Activated CD8-positive, alpha-beta memory T cell treated with anti-CD3 and anti-CD28 coated beads, Interleukin-2, amount 10 ng/mL, durations not matched to agents 7 days and 5 days (primary cell): ENCODE results near the gene FBXO8. TPM values are rescaled to one million over a fixed set of nuclear protein-coding genes. Genes with fewer than 3 reads are reported as not detected.
A peak's percentile ranks its signal among the peaks of the same experiment; 100 is the strongest.
"Not testable (repeated sequence)": the region's sequence is repeated elsewhere in the genome, so short reads cannot be mapped to it uniquely, and the experiment has no call there.

Experiments
- ATAC-seq: fragments of 150-1000 bp; cut with Tn5 transposase; one replicate; pipeline ENCODE4 v1.10.0; 2021; ENCODE audit warnings: moderate library complexity
- CTCF ChIA-PET: fragments of 350-600 bp; sonication (Branson Sonifier 250); formaldehyde crosslinking; loops from one replicate; lab custom pipeline; 2021; ENCODE audit warnings: antibody characterized with exemption; lab: Charles Lee
- DNase-seq: peaks from one replicate; pipeline ENCODE4 v3.0.0-alpha.2; 2020
- H3K27ac Mint-ChIP-seq: one replicate; pipeline ENCODE4 v1.8.0; 2021; ENCODE audit warnings: mild to moderate bottlenecking, mixed read lengths
- H3K27me3 Mint-ChIP-seq: one replicate; pipeline ENCODE4 v1.8.0; 2021; ENCODE audit warnings: mixed read lengths
- H3K36me3 Mint-ChIP-seq: one replicate; pipeline ENCODE4 v1.8.0; 2021; ENCODE audit warnings: mild to moderate bottlenecking, mixed read lengths
- H3K4me1 Mint-ChIP-seq: one replicate; pipeline ENCODE4 v1.8.0; 2021; ENCODE audit warnings: mixed read lengths
- H3K4me3 Mint-ChIP-seq: one replicate; pipeline ENCODE4 v1.8.0; 2021; ENCODE audit warnings: mild to moderate bottlenecking, moderate library complexity, mixed read lengths
- H3K9me3 Mint-ChIP-seq: one replicate; pipeline ENCODE4 v1.8.0; 2022; ENCODE audit warnings: low read depth, mixed read lengths
- total RNA-seq, 2 experiments: library from RNA; stranded (reverse); gene quantifications; one replicate each; pipeline ENCODE4 v1.2.3, GENCODE V29; 2021

Gene FBXO8
- total RNA-seq, 2 experiments from 2014 or later: 14.5 to 16.8 TPM

DNA sequence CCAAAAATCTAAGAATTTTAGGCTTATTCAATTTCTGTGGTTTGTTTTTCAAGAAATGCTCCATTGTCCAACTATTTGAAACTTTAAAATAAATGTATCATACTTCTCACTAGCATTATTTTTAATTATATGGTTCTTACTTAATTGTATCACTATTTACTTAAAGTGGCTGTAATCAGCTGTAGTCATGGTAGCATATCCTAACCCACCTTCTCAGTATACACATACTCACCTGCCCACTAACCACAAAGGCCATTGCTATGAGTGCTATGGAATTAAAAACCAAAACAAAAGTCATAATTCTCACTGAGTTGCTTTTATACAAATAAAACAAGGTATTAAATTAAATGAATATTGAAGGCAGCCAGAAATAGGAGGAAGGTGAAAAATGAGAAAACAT, 5.0 kb downstream of the FBXO8 start:
- no peak overlapping the region for H3K4me3 Mint-ChIP-seq
- DNase-seq: peak; percentile 41
- H3K27ac Mint-ChIP-seq: no peak overlapping the region
- H3K4me1 Mint-ChIP-seq: peaks cover 30% of the 10 kb centered on the region
- H3K9me3 Mint-ChIP-seq: no peaks in the 10 kb centered on the region
- no peaks in the 10 kb centered on the region for H3K27me3 Mint-ChIP-seq
- no peak for ATAC-seq
- CTCF ChIA-PET: no interaction called here
- H3K36me3 Mint-ChIP-seq: peaks cover 16% of the 10 kb centered on the region

- Mint-ChIP-seq H3K27ac (no peak overlapping the region), H3K4me1 (peaks cover 26% of the 10 kb centered on the region), H3K9me3 (no peaks in the 10 kb centered on the region), H3K4me3 (no peak overlapping the region), H3K27me3 (no peaks in the 10 kb centered on the region), H3K36me3 (peaks cover 13% of the 10 kb centered on the region)
- CTCF ChIA-PET: no interaction called here
- ATAC-seq: no peak
- DNase-seq: no peak
Measured at GRCh38 chr4:174277433-174277832, 6.0 kb downstream of the FBXO8 start.

GRCh38 chr4:174275101-174275500, 8.4 kb downstream of the FBXO8 start:
- peaks cover 8% of the 10 kb centered on the region for H3K4me1 Mint-ChIP-seq
- no peak for DNase-seq
- no peaks in the 10 kb centered on the region for H3K27me3 Mint-ChIP-seq
- H3K9me3 Mint-ChIP-seq: no peaks in the 10 kb centered on the region
- no peak for ATAC-seq
- no peak overlapping the region for H3K4me3 Mint-ChIP-seq
- CTCF ChIA-PET: no interaction called here
- peaks cover 14% of the 10 kb centered on the region for H3K36me3 Mint-ChIP-seq
- H3K27ac Mint-ChIP-seq: no peak overlapping the region

DNA sequence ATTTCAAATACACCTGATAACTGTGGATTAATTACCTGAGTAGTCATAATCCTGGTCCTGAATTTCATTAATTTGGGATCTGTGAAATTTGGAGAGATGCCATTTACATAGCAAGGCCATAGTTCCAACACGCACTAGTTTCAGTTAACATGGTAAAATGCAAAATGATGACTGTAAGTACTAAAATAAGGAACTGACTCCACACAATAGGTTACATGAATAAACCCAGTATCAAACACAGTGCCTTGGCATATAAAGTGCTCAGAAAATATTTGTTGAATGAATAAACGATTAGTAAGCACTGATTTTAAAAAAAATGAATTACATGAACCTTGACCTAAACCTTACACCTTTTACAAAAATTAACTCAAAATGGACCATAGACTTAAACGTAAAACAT, 9.0 kb downstream of the FBXO8 start:
- no peaks in the 10 kb centered on the region for H3K9me3 Mint-ChIP-seq
- no peak for DNase-seq
- no peak overlapping the region for H3K27ac Mint-ChIP-seq
- H3K36me3 Mint-ChIP-seq: peaks cover 8% of the 10 kb centered on the region
- CTCF ChIA-PET: no interaction called here
- no peaks in the 10 kb centered on the region for H3K27me3 Mint-ChIP-seq
- peaks cover 3% of the 10 kb centered on the region for H3K4me1 Mint-ChIP-seq
- ATAC-seq: no peak
- no peak overlapping the region for H3K4me3 Mint-ChIP-seq

DNA sequence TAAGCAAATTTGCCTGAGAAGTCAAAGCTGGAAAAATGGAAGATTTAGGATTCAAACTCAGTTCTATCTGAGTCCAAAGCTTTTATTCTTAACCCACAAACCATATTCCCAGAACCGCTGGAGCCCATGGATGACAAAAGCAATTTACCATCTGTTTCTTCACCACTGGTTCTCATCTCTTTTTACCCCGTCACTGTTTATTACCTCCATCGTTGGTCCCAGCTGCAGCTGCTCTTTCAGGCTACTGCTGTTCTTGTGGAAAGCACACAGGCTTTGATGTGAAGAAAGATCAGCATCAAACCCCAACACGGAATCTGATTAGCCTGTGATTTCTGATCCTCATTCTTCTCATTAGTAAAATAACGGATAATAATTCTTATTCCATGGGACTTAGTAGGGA, 9.5 kb downstream of the FBXO8 start:
- no peak overlapping the region for H3K4me3 Mint-ChIP-seq
- CTCF ChIA-PET: no interaction called here
- no peaks in the 10 kb centered on the region for H3K9me3 Mint-ChIP-seq
- H3K27me3 Mint-ChIP-seq: no peaks in the 10 kb centered on the region
- H3K27ac Mint-ChIP-seq: no peak overlapping the region
- H3K36me3 Mint-ChIP-seq: peaks cover 4% of the 10 kb centered on the region
- DNase-seq (no peak), ATAC-seq (no peak)
- H3K4me1 Mint-ChIP-seq: peaks cover under 1% of the 10 kb centered on the region

DNA sequence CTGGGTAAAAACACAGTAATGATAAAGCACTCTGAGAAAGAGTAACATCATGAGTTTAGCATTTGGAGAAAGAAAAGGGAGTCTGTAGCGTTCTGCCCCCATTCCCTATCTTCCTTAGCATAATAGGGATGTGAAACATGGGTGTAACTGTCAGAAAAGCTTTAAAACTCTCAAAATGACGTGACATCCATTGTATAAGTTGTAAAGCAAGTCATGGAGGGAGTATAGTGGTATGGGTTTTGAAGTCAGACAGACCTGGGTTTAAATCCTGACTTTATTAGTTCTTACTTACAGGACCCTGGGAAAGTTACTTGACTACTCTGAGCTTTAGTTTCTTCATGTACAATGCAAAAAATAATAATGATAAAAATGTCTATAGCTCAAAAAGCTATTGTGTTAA, 17.1 kb downstream of the FBXO8 start:
- CTCF ChIA-PET: interaction anchor here (1.3 to 1.4 kb wide), 2 partner anchors 17 to 43 kb away, joined by 3 to 4 read pairs; partner anchors contain the start of genes CEP44 and FBXO8
- Mint-ChIP-seq H3K36me3 (peaks cover 6% of the 10 kb centered on the region), H3K9me3 (no peaks in the 10 kb centered on the region), H3K4me1 (no peaks in the 10 kb centered on the region), H3K4me3 (no peak overlapping the region), H3K27ac (no peak overlapping the region), H3K27me3 (no peaks in the 10 kb centered on the region)
- DNase-seq: no peak
- ATAC-seq: no peak

GRCh38 chr4:174265916-174266315, 17.6 kb downstream of the FBXO8 start:
- Mint-ChIP-seq H3K4me3 (no peak overlapping the region), H3K36me3 (peaks cover 3% of the 10 kb centered on the region), H3K27me3 (no peaks in the 10 kb centered on the region), H3K4me1 (no peaks in the 10 kb centered on the region), H3K27ac (no peak overlapping the region), H3K9me3 (no peaks in the 10 kb centered on the region)
- no peak for ATAC-seq
- DNase-seq: no peak
- CTCF ChIA-PET: interaction anchor here (1.4 kb wide), 1 partner anchor 18 kb away, joined by 4 read pairs; the partner anchor contains the start of genes CEP44 and FBXO8

- no peaks in the 10 kb centered on the region for H3K9me3 Mint-ChIP-seq
- peaks cover 2% of the 10 kb centered on the region for H3K36me3 Mint-ChIP-seq
- no peak overlapping the region for H3K4me3 Mint-ChIP-seq
- CTCF ChIA-PET: no interaction called here
- H3K27ac Mint-ChIP-seq: no peak overlapping the region
- no peaks in the 10 kb centered on the region for H3K27me3 Mint-ChIP-seq
- H3K4me1 Mint-ChIP-seq: no peaks in the 10 kb centered on the region
- no peak for ATAC-seq
- no peak for DNase-seq
Measured at GRCh38 chr4:174263445-174263736, 20.1 kb downstream of the FBXO8 start.

GRCh38 chr4:174262624-174263444, 20.6 kb downstream of the FBXO8 start:
- Mint-ChIP-seq H3K9me3 (no peaks in the 10 kb centered on the region), H3K27ac (no peak overlapping the region), H3K36me3 (peaks cover 2% of the 10 kb centered on the region)

GRCh38 chr4:174261432-174261831, 22.0 kb downstream of the FBXO8 start:
- ATAC-seq, H3K36me3 Mint-ChIP-seq, H3K4me1 Mint-ChIP-seq, H3K27me3 Mint-ChIP-seq, CTCF ChIA-PET, DNase-seq, H3K9me3 Mint-ChIP-seq, H3K27ac Mint-ChIP-seq, H3K4me3 Mint-ChIP-seq: not testable (repeated sequence)

More at GRCh38 chr4:174262624-174263444, 20.6 kb downstream of the FBXO8 start:
- Mint-ChIP-seq H3K27me3 (no peaks in the 10 kb centered on the region), H3K4me3 (no peak overlapping the region), H3K4me1 (no peaks in the 10 kb centered on the region)
- CTCF ChIA-PET: no interaction called here
- ATAC-seq: no peak
- no peak for DNase-seq

- no peaks in the 10 kb centered on the region for H3K4me1 Mint-ChIP-seq
- ATAC-seq: no peak
- no peak for DNase-seq
- no peak overlapping the region for H3K27ac Mint-ChIP-seq
- no peaks in the 10 kb centered on the region for H3K9me3 Mint-ChIP-seq
- H3K36me3 Mint-ChIP-seq: peaks cover 4% of the 10 kb centered on the region
- no peak overlapping the region for H3K4me3 Mint-ChIP-seq
- CTCF ChIA-PET: no interaction called here
- no peaks in the 10 kb centered on the region for H3K27me3 Mint-ChIP-seq
Measured at GRCh38 chr4:174260099-174260498, 23.4 kb downstream of the FBXO8 start.

DNA sequence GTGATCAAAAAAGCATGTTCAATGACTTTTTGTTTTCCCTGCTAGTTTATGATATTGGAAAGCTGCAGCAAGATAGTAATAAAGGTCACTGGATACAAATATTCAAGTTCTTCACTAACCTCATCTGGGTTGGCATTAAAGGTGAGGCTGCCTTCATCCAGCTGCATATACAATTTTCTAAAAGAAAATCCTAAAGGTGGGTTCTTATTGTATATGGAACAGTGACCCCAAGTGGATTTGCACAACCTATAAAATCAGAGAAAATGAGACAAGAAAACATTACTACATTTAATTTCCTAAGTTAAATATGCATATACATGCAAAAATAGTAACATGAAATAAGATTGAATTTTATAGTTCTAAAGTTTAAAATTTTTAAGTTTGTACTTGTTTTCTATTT, 23.9 kb downstream of the FBXO8 start:
- Mint-ChIP-seq H3K4me1 (no peaks in the 10 kb centered on the region), H3K36me3 (peaks cover 4% of the 10 kb centered on the region), H3K9me3 (no peaks in the 10 kb centered on the region), H3K4me3 (no peak overlapping the region), H3K27ac (no peak overlapping the region), H3K27me3 (no peaks in the 10 kb centered on the region)
- CTCF ChIA-PET: no interaction called here
- DNase-seq (no peak), ATAC-seq (no peak)

GRCh38 chr4:174256277-174256713, 27.2 kb downstream of the FBXO8 start:
- ATAC-seq (no peak), DNase-seq (no peak)
- H3K4me1 Mint-ChIP-seq: no peaks in the 10 kb centered on the region
- H3K27me3 Mint-ChIP-seq: no peaks in the 10 kb centered on the region
- H3K27ac Mint-ChIP-seq: no peak overlapping the region
- H3K36me3 Mint-ChIP-seq: peaks cover 2% of the 10 kb centered on the region
- CTCF ChIA-PET: no interaction called here
- no peaks in the 10 kb centered on the region for H3K9me3 Mint-ChIP-seq
- no peak overlapping the region for H3K4me3 Mint-ChIP-seq

GRCh38 chr4:174255786-174256185, 27.7 kb downstream of the FBXO8 start:
- DNase-seq (no peak), ATAC-seq (no peak)
- Mint-ChIP-seq H3K27ac (no peak overlapping the region), H3K4me1 (no peaks in the 10 kb centered on the region), H3K36me3 (peaks cover 2% of the 10 kb centered on the region), H3K9me3 (no peaks in the 10 kb centered on the region), H3K27me3 (no peaks in the 10 kb centered on the region), H3K4me3 (no peak overlapping the region)
- CTCF ChIA-PET: no interaction called here
